NT2/D1 (cell line): ENCODE results near the gene TMX2.

Experiments
- DNase-seq: peaks from one replicate; pipeline ENCODE4 v3.0.0-alpha.2; 2011; ENCODE audit warnings: low read depth, low spot score
- H3K27me3 ChIP-seq: 2 replicates; pipeline ENCODE4 v1.6.0; 2011; ENCODE audit warnings: mild to moderate bottlenecking; ENCODE audit not compliant: insufficient read length, insufficient read depth
- H3K36me3 ChIP-seq: 2 replicates; pipeline ENCODE4 v1.6.1; 2011; ENCODE audit warnings: mild to moderate bottlenecking, low read length, mixed read lengths; ENCODE audit not compliant: insufficient read depth, insufficient read length
- H3K4me1 ChIP-seq: 2 replicates; pipeline ENCODE4 v1.5.1; 2011; ENCODE audit not compliant: insufficient read depth, insufficient read length
- H3K4me3 ChIP-seq: 2 replicates; pipeline ENCODE4 v1.5.1; 2011; ENCODE audit warnings: low read depth; ENCODE audit not compliant: insufficient read length
- H3K9ac ChIP-seq: 2 replicates; pipeline ENCODE4 v1.6.0; 2011; ENCODE audit warnings: low read depth; ENCODE audit not compliant: insufficient read length
- H3K9me3 ChIP-seq: 2 replicates; pipeline ENCODE4 v1.5.1; 2011; ENCODE audit warnings: mild to moderate bottlenecking, low read length; ENCODE audit not compliant: insufficient read depth
- SUZ12 ChIP-seq: IDR thresholded peaks from 2 replicates; pipeline ENCODE4 v1.6.1; 2011; ENCODE audit not compliant: insufficient read length, insufficient read depth; ENCODE audit errors: extremely low read depth
- YY1 ChIP-seq: IDR thresholded peaks from 2 replicates; pipeline ENCODE4 v1.6.1; 2011; ENCODE audit not compliant: insufficient read length, insufficient read depth
- ZNF274 ChIP-seq: IDR thresholded peaks from 2 replicates; pipeline ENCODE4 v1.6.1; 2011; ENCODE audit warnings: mild to moderate bottlenecking, low read depth, low read length

The TMX2 gene

DNA sequence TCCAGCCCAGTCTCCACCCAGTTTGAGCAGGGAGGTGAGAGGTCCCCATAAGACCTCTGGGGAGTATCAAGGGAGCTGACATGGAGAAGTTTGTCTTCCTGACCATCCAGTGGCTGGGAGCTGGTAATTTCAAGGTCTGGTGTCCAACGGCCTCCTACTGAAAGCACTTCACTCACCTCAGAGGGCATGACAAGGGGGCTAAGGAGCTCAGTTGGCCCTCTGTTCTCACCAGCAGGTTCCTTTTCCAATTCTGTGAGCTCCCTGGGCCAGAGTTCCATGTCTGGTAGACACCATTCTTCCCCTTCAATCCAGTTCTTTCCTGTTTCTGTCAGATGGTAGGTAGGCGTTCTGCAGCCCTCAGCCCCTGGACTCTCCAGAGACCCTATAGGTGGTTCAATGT lies 32.0 kb downstream of the TMX2 start:
- Histone ChIP-seq H3K36me3 (peaks cover 50% of the 10 kb centered on the region), H3K4me3 (no peak overlapping the region), H3K27me3 (no peaks in the 10 kb centered on the region), H3K9ac (no peak overlapping the region), H3K9me3 (no peaks in the 10 kb centered on the region), H3K4me1 (no peaks in the 10 kb centered on the region)
- TF ChIP-seq SUZ12 = no peak
- TF ChIP-seq ZNF274 = no peak
- TF ChIP-seq YY1 = no peak
- DNase-seq = no peak

- no peaks in the 10 kb centered on the region for H3K9me3 ChIP-seq
- H3K36me3 ChIP-seq = peaks cover 43% of the 10 kb centered on the region
- no peaks in the 10 kb centered on the region for H3K4me1 ChIP-seq
- H3K27me3 ChIP-seq = no peaks in the 10 kb centered on the region
- no peak for DNase-seq
- H3K4me3 ChIP-seq = no peak overlapping the region
- TF ChIP-seq SUZ12 (no peak), YY1 (no peak), ZNF274 (no peak)
- H3K9ac ChIP-seq = no peak overlapping the region
These were observed 32.8 kb downstream of the TMX2 start for GRCh38 chr11:57745206-57745605.

- Histone ChIP-seq H3K4me3 (no peak overlapping the region), H3K9me3 (no peaks in the 10 kb centered on the region), H3K4me1 (no peaks in the 10 kb centered on the region), H3K27me3 (no peaks in the 10 kb centered on the region), H3K36me3 (peaks cover 41% of the 10 kb centered on the region), H3K9ac (no peak overlapping the region)
- TF ChIP-seq ZNF274 = no peak
- no peak for TF ChIP-seq SUZ12
- no peak for TF ChIP-seq YY1
- no peak for DNase-seq
These were observed 34.5 kb downstream of the TMX2 start for GRCh38 chr11:57746920-57747319.

DNA sequence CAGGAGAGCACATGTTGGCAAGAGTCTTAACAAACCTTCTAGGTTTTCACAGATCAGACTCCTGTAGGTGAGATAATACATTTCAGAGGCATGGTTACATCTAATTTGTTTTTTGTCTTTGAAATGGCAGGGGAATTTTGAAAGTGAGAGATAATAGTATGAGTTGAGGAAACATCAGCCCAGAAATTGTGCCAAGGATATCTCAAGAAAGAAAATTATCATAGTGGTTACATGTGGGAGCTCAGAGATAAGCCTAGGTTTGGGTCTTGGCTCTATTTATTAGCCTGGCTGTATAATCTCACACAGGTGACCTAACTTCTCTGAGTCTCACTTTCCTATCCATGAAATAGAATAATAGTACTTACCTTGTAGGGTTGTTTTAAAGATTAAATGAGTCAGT lies 38.8 kb downstream of the TMX2 start:
- Histone ChIP-seq H3K9ac (no peak overlapping the region), H3K4me3 (no peak overlapping the region), H3K27me3 (no peaks in the 10 kb centered on the region), H3K36me3 (no peaks in the 10 kb centered on the region), H3K9me3 (no peaks in the 10 kb centered on the region; the same call in 1 of the 2 replicates), H3K4me1 (no peaks in the 10 kb centered on the region)
- TF ChIP-seq SUZ12 (no peak), ZNF274 (no peak), YY1 (no peak)
- DNase-seq = no peak

DNA sequence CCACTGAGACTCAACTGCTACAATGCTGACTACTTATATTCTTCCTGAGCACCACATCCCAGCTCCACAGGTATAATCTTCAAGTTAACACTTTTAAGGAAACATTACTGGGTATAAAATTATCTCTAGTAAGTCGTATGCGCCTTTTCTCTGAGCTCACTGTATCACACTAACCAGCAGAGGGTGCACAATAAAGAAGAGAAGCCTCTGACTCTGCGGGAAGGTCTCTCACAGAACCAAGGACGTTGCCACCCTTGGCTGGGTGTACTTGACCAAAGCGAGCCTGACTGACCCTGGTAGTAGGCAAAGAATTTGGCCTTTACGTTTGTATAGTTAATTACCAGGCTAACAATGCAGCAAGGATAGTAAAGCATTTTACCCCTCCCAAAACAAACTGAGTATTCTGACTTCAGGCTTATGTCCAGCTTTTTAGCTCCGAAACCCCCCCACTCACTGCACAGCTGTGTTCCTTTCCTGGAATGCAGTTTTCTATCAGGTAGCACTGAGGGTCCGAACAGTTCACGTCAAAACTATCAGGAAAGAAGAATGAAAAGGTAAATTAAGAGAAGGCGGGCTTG lies 39.4 kb downstream of the TMX2 start, which contains the start of gene BTBD18:
Gene BTBD18 (minus strand): TSS at position 144 of the 578 bp plus-strand sequence. CDS start 631 bp downstream, outside the sequence.
- Histone ChIP-seq H3K9me3 (no peaks in the 10 kb centered on the region; the same call in 1 of the 2 replicates), H3K36me3 (no peaks in the 10 kb centered on the region), H3K4me1 (no peaks in the 10 kb centered on the region), H3K27me3 (no peaks in the 10 kb centered on the region), H3K4me3 (no peak within 1 kb of the TSS), H3K9ac (no peak within 1 kb of the TSS)
- no peak for DNase-seq
- TF ChIP-seq SUZ12 (no peak), ZNF274 (no peak), YY1 (no peak)

GRCh38 chr11:57752954-57753353 lies 40.6 kb downstream of the TMX2 start:
- no peak for DNase-seq
- Histone ChIP-seq H3K36me3 (no peaks in the 10 kb centered on the region), H3K4me1 (no peaks in the 10 kb centered on the region)

GRCh38 chr11:57758174-57758573 lies 45.8 kb downstream of the TMX2 start:
- TF ChIP-seq ZNF274 (no peak), YY1 (no peak), SUZ12 (no peak)

More at GRCh38 chr11:57752954-57753353, 40.6 kb downstream of the TMX2 start:
- TF ChIP-seq ZNF274 (no peak), YY1 (no peak)
- no peak overlapping the region for H3K4me3 ChIP-seq
- H3K27me3 ChIP-seq = no peaks in the 10 kb centered on the region
- no peak overlapping the region for H3K9ac ChIP-seq
- H3K9me3 ChIP-seq = no peaks in the 10 kb centered on the region; the same call in 1 of the 2 replicates

More at GRCh38 chr11:57758174-57758573, 45.8 kb downstream of the TMX2 start:
- Histone ChIP-seq H3K9ac (no peak overlapping the region), H3K4me3 (no peak overlapping the region), H3K4me1 (no peaks in the 10 kb centered on the region), H3K27me3 (no peaks in the 10 kb centered on the region), H3K36me3 (peaks cover 2% of the 10 kb centered on the region), H3K9me3 (no peaks in the 10 kb centered on the region)
- no peak for DNase-seq
